Measurements from ENCODE around the gene NR5A1.

NR5A1 gene

GRCh38 chr9:124514874-124515273, 7.7 kb upstream of the NR5A1 start:
- TF ChIP-seq CTCF (IDR thresholded peaks at IDR 0.05; ENCODE audit: low read depth, low read length, missing control alignments): no peak
- Histone ChIP-seq H3K36me3 (replicated peaks) (no peaks in the 10 kb centered on the region), H3K27me3 (replicated peaks) (peaks cover 2% of the 10 kb centered on the region), H3K4me3 (ENCODE audit: low read depth, low read length) (no peak overlapping the region), H3K27ac (no peak overlapping the region)
- in situ Hi-C loops (cut with HindIII; ENCODE audit: low pct_ligation_motif_present, low sequenced_read_pairs): no loop called here
- DNase-seq: no peak

GRCh38 chr9:124514125-124514524, 6.9 kb upstream of the NR5A1 start:
- in situ Hi-C loops (cut with HindIII; ENCODE audit: low pct_ligation_motif_present, low sequenced_read_pairs): no loop called here
- Histone ChIP-seq H3K27ac (no peak overlapping the region), H3K36me3 (replicated peaks) (no peaks in the 10 kb centered on the region), H3K27me3 (replicated peaks) (peaks cover 2% of the 10 kb centered on the region), H3K4me3 (ENCODE audit: low read depth, low read length) (no peak overlapping the region)
- DNase-seq: no peak
- no peak for TF ChIP-seq CTCF (IDR thresholded peaks at IDR 0.05; ENCODE audit: low read depth, low read length, missing control alignments)

GRCh38 chr9:124513376-124513994, 6.3 kb upstream of the NR5A1 start:
- no peak for DNase-seq
- in situ Hi-C loops (cut with HindIII; ENCODE audit: low pct_ligation_motif_present, low sequenced_read_pairs): no loop called here

GRCh38 chr9:124512806-124513204, 5.6 kb upstream of the NR5A1 start:
- DNase-seq: no peak
- peaks cover 2% of the 10 kb centered on the region for H3K27me3 ChIP-seq (replicated peaks)
- no peaks in the 10 kb centered on the region for H3K36me3 ChIP-seq (replicated peaks)
- TF ChIP-seq CTCF (IDR thresholded peaks at IDR 0.05; ENCODE audit: low read depth, low read length, missing control alignments): no peak
- no peak overlapping the region for H3K4me3 ChIP-seq (ENCODE audit: low read depth, low read length)
- in situ Hi-C loops (cut with HindIII; ENCODE audit: low pct_ligation_motif_present, low sequenced_read_pairs): no loop called here
- no peak overlapping the region for H3K27ac ChIP-seq

More at GRCh38 chr9:124513376-124513994, 6.3 kb upstream of the NR5A1 start:
- no peak for TF ChIP-seq CTCF (IDR thresholded peaks at IDR 0.05; ENCODE audit: low read depth, low read length, missing control alignments)
- no peak overlapping the region for H3K27ac ChIP-seq
- H3K27me3 ChIP-seq (replicated peaks): peaks cover 2% of the 10 kb centered on the region
- no peak overlapping the region for H3K4me3 ChIP-seq (ENCODE audit: low read depth, low read length)
- H3K36me3 ChIP-seq (replicated peaks): no peaks in the 10 kb centered on the region

- in situ Hi-C loops (cut with HindIII; ENCODE audit: low pct_ligation_motif_present, low sequenced_read_pairs): no loop called here
- Histone ChIP-seq H3K27me3 (replicated peaks) (peaks cover 2% of the 10 kb centered on the region), H3K36me3 (replicated peaks) (no peaks in the 10 kb centered on the region), H3K4me3 (ENCODE audit: low read depth, low read length) (no peak overlapping the region), H3K27ac (no peak overlapping the region)
- TF ChIP-seq CTCF (IDR thresholded peaks at IDR 0.05; ENCODE audit: low read depth, low read length, missing control alignments): no peak
- no peak for DNase-seq
These were observed 4.9 kb upstream of the NR5A1 start for GRCh38 chr9:124511891-124512805.
